Upper lobe of right lung (tissue), 1 donor: Measurements from ENCODE around the gene LARGE1. TPM values are rescaled to one million over a fixed set of nuclear protein-coding genes. Genes with fewer than 3 reads are reported as not detected.

Experiments used
- ATAC-seq: fragments of 200-7000 bp; cut with Tn5 transposase; one replicate; pipeline ENCODE4 v1.9.1; 2020; ENCODE audit warnings: mild to moderate bottlenecking, moderate library complexity
- DNase-seq: peaks from one replicate; pipeline ENCODE4 v3.0.0-alpha.2; 2020
- H3K27ac ChIP-seq: fragments of 200-600 bp; one replicate; pipeline ENCODE4 v1.8.0; 2022
- H3K27me3 ChIP-seq: fragments of 200-600 bp; one replicate; pipeline ENCODE4 v1.8.0; 2022; ENCODE audit warnings: mild to moderate bottlenecking
- H3K36me3 ChIP-seq: fragments of 200-600 bp; one replicate; pipeline ENCODE4 v1.8.0; 2022
- H3K4me1 ChIP-seq: fragments of 200-600 bp; one replicate; pipeline ENCODE4 v1.8.0; 2022
- H3K4me3 ChIP-seq: fragments of 200-600 bp; one replicate; pipeline ENCODE4 v1.8.0; 2022; ENCODE audit warnings: mild to moderate bottlenecking
- H3K9me3 ChIP-seq: fragments of 200-600 bp; one replicate; pipeline ENCODE4 v1.8.0; 2022
- intact Hi-C: fragments of 100-400 bp; cut with DNase I; formaldehyde crosslinking; loops from one replicate; pipeline ENCODE4 v1.11.0; 2022
- total RNA-seq: library from RNA; stranded (reverse); fragmentation: NEBNext Ultra II Directional; extraction: Animal tissue kit (Norgen Biotek cat#: 25700); gene quantifications from one replicate; pipeline ENCODE4 v1.2.1, GENCODE V29; 2021
- TF ChIP-seq, protein P1 (sequence below): fragments of 200-600 bp; IDR thresholded peaks from one replicate; pipeline ENCODE4 v1.8.0; 2022; ENCODE audit warnings: antibody characterized with exemption
- donor health status: DM: no; HTN: yes; CAD: no; lungs with severe emphysema.

The LARGE1 gene
- total RNA-seq, 1 donor from 2014 or later, result 33.5 TPM

DNA sequence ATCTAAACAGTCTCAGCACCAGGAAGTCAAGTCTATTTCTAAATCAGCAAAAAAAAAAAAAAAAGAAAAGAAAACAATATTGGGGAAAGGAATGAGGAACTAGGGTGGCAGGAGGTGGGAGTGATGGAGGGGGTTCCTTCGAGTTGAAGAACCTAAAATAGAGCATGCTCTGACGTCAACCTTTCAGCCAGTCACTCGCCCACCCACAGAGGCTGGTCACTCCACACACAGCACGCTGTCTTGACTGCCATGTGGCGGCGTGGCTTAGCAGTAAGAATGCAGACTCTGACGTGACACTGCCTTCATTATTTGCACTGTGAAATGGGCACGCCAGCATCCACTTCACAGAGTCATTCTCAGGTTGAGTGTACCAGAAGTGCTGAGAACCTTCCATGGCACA is 48.3 kb downstream of the LARGE1 start:
- ATAC-seq, result no peak
- peaks cover 20% of the 10 kb centered on the region for H3K4me1 ChIP-seq
- TF ChIP-seq, protein P1, sequence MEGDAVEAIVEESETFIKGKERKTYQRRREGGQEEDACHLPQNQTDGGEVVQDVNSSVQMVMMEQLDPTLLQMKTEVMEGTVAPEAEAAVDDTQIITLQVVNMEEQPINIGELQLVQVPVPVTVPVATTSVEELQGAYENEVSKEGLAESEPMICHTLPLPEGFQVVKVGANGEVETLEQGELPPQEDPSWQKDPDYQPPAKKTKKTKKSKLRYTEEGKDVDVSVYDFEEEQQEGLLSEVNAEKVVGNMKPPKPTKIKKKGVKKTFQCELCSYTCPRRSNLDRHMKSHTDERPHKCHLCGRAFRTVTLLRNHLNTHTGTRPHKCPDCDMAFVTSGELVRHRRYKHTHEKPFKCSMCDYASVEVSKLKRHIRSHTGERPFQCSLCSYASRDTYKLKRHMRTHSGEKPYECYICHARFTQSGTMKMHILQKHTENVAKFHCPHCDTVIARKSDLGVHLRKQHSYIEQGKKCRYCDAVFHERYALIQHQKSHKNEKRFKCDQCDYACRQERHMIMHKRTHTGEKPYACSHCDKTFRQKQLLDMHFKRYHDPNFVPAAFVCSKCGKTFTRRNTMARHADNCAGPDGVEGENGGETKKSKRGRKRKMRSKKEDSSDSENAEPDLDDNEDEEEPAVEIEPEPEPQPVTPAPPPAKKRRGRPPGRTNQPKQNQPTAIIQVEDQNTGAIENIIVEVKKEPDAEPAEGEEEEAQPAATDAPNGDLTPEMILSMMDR, result no peak
- no peak overlapping the region for H3K27ac ChIP-seq
- H3K4me3 ChIP-seq, result no peak overlapping the region
- no peaks in the 10 kb centered on the region for H3K27me3 ChIP-seq
- intact Hi-C loops, result no loop called here
- no peaks in the 10 kb centered on the region for H3K9me3 ChIP-seq
- DNase-seq, result no peak
- no peaks in the 10 kb centered on the region for H3K36me3 ChIP-seq

DNA sequence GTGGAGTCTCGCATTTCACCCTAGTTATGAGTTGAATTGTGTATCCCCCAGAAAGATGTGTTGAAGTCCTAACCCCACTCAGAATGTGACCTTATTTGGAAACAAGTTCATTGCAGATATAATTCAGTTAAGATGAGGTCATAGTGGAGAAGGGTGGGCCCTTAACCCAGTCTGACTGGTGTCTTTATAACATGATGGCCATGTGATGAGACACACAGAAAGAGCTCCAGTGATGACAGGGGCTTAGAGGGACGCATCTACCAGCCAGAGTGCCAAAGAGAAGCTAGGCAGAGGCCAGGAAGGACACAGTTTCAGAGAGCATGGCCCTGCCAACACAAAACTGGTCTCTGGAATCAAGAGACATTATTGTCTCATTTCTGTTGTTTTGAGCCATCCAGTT is 50.3 kb downstream of the LARGE1 start:
- H3K9me3 ChIP-seq, result no peaks in the 10 kb centered on the region
- H3K36me3 ChIP-seq, result no peaks in the 10 kb centered on the region
- TF ChIP-seq, protein P1, result no peak
- no peaks in the 10 kb centered on the region for H3K27me3 ChIP-seq
- intact Hi-C loops, result no loop called here
- no peak for ATAC-seq
- H3K4me1 ChIP-seq, result peaks cover 21% of the 10 kb centered on the region
- H3K27ac ChIP-seq, result no peak overlapping the region
- no peak overlapping the region for H3K4me3 ChIP-seq
- DNase-seq, result no peak

DNA sequence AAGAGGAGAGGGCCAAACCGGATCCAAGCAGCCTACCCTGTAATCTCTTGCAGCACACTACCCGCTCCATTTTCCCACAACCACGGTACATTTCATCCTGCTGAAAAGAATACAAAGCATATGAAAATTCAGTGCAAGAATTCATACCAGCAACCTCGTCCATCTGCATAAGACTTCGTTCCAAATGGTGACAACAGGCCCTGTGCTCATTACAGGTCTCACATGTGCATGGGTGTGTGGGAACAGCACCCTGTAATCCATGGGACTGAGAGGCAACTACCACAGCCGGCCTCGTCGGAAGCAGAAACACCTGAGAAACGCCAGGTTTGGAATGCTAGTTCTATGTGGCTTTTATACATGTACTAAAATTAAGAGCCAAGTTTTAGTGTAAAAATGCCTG is 52.3 kb downstream of the LARGE1 start:
- TF ChIP-seq, protein P1, result no peak
- Histone ChIP-seq H3K9me3 (no peaks in the 10 kb centered on the region), H3K4me3 (no peak overlapping the region), H3K4me1 (peaks cover 14% of the 10 kb centered on the region), H3K27ac (no peak overlapping the region), H3K36me3 (no peaks in the 10 kb centered on the region), H3K27me3 (no peaks in the 10 kb centered on the region)
- DNase-seq (no peak), ATAC-seq (no peak)
- intact Hi-C loops, result no loop called here

DNA sequence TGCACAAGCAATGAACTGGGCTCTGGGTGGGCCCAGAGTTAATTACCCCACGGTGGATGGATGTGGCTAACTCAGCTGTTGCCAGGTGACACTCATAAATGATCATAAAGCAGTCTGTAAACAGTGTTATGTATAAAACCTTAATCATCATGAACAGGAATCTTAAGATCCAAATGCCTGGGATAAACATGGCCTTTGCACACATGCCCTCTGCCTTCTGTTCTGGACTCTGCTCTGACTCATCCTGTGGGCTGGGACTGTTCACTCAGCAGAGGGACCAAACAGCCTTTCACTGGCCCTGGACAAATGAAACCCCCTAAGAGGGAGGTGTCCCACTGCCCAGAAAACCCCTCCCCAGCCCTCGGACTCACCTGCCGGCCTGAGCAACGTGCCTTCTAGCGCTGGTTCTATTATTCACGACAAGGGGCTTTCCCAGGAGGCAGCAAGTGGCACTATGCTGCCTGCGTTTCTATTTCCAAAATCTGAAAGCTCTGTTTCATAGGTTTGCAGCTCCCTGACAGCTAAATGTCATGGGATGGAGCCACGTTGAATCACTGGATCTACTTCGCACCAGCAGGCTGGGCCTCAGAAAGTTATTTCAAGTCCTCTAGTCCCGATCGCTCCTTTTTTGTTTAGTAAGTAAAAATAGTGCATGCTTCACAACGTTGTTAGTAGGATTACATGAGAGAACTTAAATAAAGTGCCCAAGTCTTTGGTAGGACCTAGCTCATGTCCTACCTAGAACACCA is 53.0 kb downstream of the LARGE1 start:
- H3K27ac ChIP-seq, result no peak overlapping the region

DNA sequence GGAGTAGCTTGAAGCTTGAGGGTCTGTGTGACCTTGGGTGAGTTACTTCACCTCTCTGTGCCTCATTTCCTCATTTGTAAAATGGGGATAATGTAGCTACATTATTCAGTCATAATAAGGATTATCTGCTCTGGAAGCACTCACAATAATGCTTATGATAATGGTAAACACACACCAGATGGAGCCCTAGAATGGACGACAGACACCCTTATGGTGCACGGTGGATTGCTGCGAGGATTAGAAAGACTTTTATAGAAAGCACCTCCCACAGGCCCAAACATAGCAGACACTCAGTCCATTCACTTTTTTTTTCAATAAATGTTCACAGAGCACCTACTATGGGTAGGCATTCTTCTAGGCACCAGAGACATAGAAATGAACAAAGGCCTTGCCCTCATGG is 53.8 kb downstream of the LARGE1 start:
- intact Hi-C loops, result no loop called here

More for the DNA sequence above, 53.0 kb downstream of the LARGE1 start:
- H3K4me3 ChIP-seq, result no peak overlapping the region
- no peaks in the 10 kb centered on the region for H3K9me3 ChIP-seq
- H3K27me3 ChIP-seq, result no peaks in the 10 kb centered on the region
- no peak for DNase-seq
- TF ChIP-seq, protein P1, result no peak
- H3K36me3 ChIP-seq, result no peaks in the 10 kb centered on the region
- no peak for ATAC-seq
- peaks cover 7% of the 10 kb centered on the region for H3K4me1 ChIP-seq
- intact Hi-C loops, result no loop called here

More for the DNA sequence above, 53.8 kb downstream of the LARGE1 start:
- DNase-seq, result no peak
- H3K9me3 ChIP-seq, result no peaks in the 10 kb centered on the region
- ATAC-seq, result no peak
- H3K27me3 ChIP-seq, result no peaks in the 10 kb centered on the region
- no peak overlapping the region for H3K4me3 ChIP-seq
- TF ChIP-seq, protein P1, result no peak
- peaks cover 7% of the 10 kb centered on the region for H3K4me1 ChIP-seq
- H3K36me3 ChIP-seq, result no peaks in the 10 kb centered on the region
- no peak overlapping the region for H3K27ac ChIP-seq
